ENCODE measurements around the gene IRAK1BP1. TPM values are rescaled to one million over a fixed set of nuclear protein-coding genes. Genes with fewer than 3 reads are reported as not detected.
A peak's percentile ranks its signal among the peaks of the same experiment; 100 is the strongest.

IRAK1BP1 gene
- total RNA-seq, 1 experiment from 2014 or later = 6.1 TPM

DNA sequence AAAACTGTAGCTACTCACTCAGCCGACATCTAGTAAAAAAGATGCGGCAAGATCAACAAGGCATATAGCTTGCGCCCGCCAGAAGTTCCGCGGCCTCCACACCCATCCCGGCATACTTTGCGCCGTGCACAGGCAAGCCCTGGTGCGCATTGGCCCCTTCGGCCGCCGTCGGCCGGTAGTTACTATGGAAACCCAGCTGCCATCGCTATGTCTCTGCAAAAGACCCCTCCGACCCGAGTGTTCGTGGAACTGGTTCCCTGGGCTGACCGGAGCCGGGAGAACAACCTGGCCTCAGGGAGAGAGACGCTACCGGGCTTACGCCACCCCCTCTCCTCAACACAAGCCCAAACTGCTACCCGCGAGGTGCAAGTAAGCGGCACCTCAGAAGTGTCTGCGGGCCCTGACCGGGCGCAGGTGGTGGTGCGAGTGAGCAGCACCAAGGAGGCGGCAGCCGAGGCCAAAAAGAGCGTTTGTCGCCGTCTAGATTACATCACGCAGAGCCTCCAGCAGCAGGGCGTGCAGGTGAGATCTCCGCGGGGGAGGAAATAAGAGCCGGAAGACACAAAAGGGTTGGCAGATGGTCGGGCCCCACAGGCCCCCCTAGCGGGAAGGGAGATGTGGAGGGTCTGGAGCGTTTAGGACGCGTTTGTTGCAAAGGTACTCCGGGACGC, at the start of gene IRAK1BP1 (continued):
- no peak for TF ChIP-seq MXD4 (CRISPR knock-in tag; IDR thresholded peaks at IDR 0.05; ENCODE audit: borderline replicate concordance)
- TF ChIP-seq AFF4 (CRISPR knock-in tag; IDR thresholded peaks at IDR 0.05; ENCODE audit: borderline replicate concordance) = no peak
- no peak; the same call in none of the 2 replicates for TF ChIP-seq ETV6 (CRISPR knock-in tag; IDR thresholded peaks at IDR 0.05)
- TF ChIP-seq PREB (CRISPR knock-in tag; IDR thresholded peaks at IDR 0.05; ENCODE audit: borderline replicate concordance) = no peak
- TF ChIP-seq, protein P1, sequence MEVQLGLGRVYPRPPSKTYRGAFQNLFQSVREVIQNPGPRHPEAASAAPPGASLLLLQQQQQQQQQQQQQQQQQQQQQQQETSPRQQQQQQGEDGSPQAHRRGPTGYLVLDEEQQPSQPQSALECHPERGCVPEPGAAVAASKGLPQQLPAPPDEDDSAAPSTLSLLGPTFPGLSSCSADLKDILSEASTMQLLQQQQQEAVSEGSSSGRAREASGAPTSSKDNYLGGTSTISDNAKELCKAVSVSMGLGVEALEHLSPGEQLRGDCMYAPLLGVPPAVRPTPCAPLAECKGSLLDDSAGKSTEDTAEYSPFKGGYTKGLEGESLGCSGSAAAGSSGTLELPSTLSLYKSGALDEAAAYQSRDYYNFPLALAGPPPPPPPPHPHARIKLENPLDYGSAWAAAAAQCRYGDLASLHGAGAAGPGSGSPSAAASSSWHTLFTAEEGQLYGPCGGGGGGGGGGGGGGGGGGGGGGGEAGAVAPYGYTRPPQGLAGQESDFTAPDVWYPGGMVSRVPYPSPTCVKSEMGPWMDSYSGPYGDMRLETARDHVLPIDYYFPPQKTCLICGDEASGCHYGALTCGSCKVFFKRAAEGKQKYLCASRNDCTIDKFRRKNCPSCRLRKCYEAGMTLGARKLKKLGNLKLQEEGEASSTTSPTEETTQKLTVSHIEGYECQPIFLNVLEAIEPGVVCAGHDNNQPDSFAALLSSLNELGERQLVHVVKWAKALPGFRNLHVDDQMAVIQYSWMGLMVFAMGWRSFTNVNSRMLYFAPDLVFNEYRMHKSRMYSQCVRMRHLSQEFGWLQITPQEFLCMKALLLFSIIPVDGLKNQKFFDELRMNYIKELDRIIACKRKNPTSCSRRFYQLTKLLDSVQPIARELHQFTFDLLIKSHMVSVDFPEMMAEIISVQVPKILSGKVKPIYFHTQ (CRISPR knock-in tag; IDR thresholded peaks at IDR 0.05) = no peak
- TF ChIP-seq ZNF121 (CRISPR knock-in tag; IDR thresholded peaks at IDR 0.05) = no peak
- no peak for TF ChIP-seq STAT6 (CRISPR knock-in tag; conservative IDR thresholded peaks at IDR 0.05; ENCODE audit: low read depth)
- TF ChIP-seq ESRRA (CRISPR knock-in tag; IDR thresholded peaks at IDR 0.05; ENCODE audit: borderline replicate concordance) = no peak
- TF ChIP-seq OVOL2 (CRISPR knock-in tag; IDR thresholded peaks at IDR 0.05; ENCODE audit: borderline replicate concordance) = no peak
- no peak for TF ChIP-seq ZNF219 (CRISPR knock-in tag; IDR thresholded peaks at IDR 0.05; ENCODE audit: borderline replicate concordance)
- no peak for TF ChIP-seq ELF4 (CRISPR knock-in tag; IDR thresholded peaks at IDR 0.05; ENCODE audit: low read depth)
- TF ChIP-seq JUN (CRISPR knock-in tag; IDR thresholded peaks at IDR 0.05) = no peak
- TF ChIP-seq, protein P2, sequence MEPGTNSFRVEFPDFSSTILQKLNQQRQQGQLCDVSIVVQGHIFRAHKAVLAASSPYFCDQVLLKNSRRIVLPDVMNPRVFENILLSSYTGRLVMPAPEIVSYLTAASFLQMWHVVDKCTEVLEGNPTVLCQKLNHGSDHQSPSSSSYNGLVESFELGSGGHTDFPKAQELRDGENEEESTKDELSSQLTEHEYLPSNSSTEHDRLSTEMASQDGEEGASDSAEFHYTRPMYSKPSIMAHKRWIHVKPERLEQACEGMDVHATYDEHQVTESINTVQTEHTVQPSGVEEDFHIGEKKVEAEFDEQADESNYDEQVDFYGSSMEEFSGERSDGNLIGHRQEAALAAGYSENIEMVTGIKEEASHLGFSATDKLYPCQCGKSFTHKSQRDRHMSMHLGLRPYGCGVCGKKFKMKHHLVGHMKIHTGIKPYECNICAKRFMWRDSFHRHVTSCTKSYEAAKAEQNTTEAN (CRISPR knock-in tag; IDR thresholded peaks at IDR 0.05) = peak; percentile 14; the same call in 1 of the 2 replicates
- TF ChIP-seq, protein P3, sequence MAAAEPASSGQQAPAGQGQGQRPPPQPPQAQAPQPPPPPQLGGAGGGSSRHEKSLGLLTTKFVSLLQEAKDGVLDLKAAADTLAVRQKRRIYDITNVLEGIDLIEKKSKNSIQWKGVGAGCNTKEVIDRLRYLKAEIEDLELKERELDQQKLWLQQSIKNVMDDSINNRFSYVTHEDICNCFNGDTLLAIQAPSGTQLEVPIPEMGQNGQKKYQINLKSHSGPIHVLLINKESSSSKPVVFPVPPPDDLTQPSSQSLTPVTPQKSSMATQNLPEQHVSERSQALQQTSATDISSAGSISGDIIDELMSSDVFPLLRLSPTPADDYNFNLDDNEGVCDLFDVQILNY (CRISPR knock-in tag; IDR thresholded peaks at IDR 0.05) = 0 out of 2 replicates have a peak, but pooled peaks have one; percentile 9
- no peak for TF ChIP-seq TEAD1 (CRISPR knock-in tag; IDR thresholded peaks at IDR 0.05)
- no peak for TF ChIP-seq IRF2 (CRISPR knock-in tag; IDR thresholded peaks at IDR 0.05; ENCODE audit: borderline replicate concordance, low read depth)
- TF ChIP-seq GTF2I (CRISPR knock-in tag; conservative IDR thresholded peaks at IDR 0.05) = no peak
- peak; percentile 81 for TF ChIP-seq ZNF423 (CRISPR knock-in tag; IDR thresholded peaks at IDR 0.05)
- TF ChIP-seq ATF3 (CRISPR knock-in tag; conservative IDR thresholded peaks at IDR 0.05) = no peak
- no peak for TF ChIP-seq ZNF263 (CRISPR knock-in tag; IDR thresholded peaks at IDR 0.05; ENCODE audit: low read depth)
- peak; percentile 25; the same call in 1 of the 2 replicates for TF ChIP-seq USF1 (CRISPR knock-in tag; IDR thresholded peaks at IDR 0.05)
- TF ChIP-seq ZNF512 (CRISPR knock-in tag; IDR thresholded peaks at IDR 0.05; ENCODE audit: borderline replicate concordance) = no peak
- no peak for TF ChIP-seq ZNF396 (CRISPR knock-in tag; IDR thresholded peaks at IDR 0.05; ENCODE audit: borderline replicate concordance)
